Amniotic epithelial cell (primary cell): ENCODE measurements around the gene ACP5.
"Not testable (repeated sequence)": the region's sequence is repeated elsewhere in the genome, so short reads cannot be mapped to it uniquely, and the experiment has no call there.

ENCODE experiments used
- DNase-seq: peaks from one replicate; pipeline ENCODE4 v3.0.0-alpha.2; 2010; ENCODE audit warnings: low read depth

Gene ACP5

GRCh38 chr19:11578258-11579142 lies 1.1 kb upstream of the ACP5 start:
- peak; percentile 32 for DNase-seq

- no peak for DNase-seq
Measured at GRCh38 chr19:11576227-11576626, 1.2 kb downstream of the ACP5 start.

- no peak for DNase-seq
Measured at GRCh38 chr19:11574689-11575088, 2.8 kb downstream of the ACP5 start.

GRCh38 chr19:11573763-11574162 lies 3.7 kb downstream of the ACP5 start:
- DNase-seq, result not testable (repeated sequence)

GRCh38 chr19:11573354-11573753 lies 4.1 kb downstream of the ACP5 start:
- not testable (repeated sequence) for DNase-seq

GRCh38 chr19:11570039-11570462 lies 7.4 kb downstream of the ACP5 start:
- DNase-seq, result no peak

- no peak for DNase-seq
Measured at GRCh38 chr19:11566164-11566563, 11.3 kb downstream of the ACP5 start.

- DNase-seq, result not testable (repeated sequence)
Measured at GRCh38 chr19:11565649-11565980, 11.8 kb downstream of the ACP5 start.

GRCh38 chr19:11564082-11564807 lies 13.2 kb downstream of the ACP5 start:
- not testable (repeated sequence) for DNase-seq

- DNase-seq, result no peak
Measured at GRCh38 chr19:11563532-11563931, 13.9 kb downstream of the ACP5 start.

GRCh38 chr19:11560404-11561051 lies 16.9 kb downstream of the ACP5 start:
- peak; percentile 72 for DNase-seq

- DNase-seq, result peak; percentile 96
Measured at GRCh38 chr19:11558881-11559828, 18.3 kb downstream of the ACP5 start, which contains the start of gene ELOF1. Gene ELOF1, minus strand, starts transcription at chr19:11559230. Its CDS starts 4,883 bp downstream, at chr19:11554347.

GRCh38 chr19:11556634-11557420 lies 20.6 kb downstream of the ACP5 start:
- no peak for DNase-seq

- no peak for DNase-seq
Measured at GRCh38 chr19:11555246-11555645, 22.2 kb downstream of the ACP5 start.

GRCh38 chr19:11554160-11554559 lies 23.3 kb downstream of the ACP5 start:
- DNase-seq, result no peak

- no peak for DNase-seq
Measured at GRCh38 chr19:11552666-11553372, 24.6 kb downstream of the ACP5 start.

- no peak for DNase-seq
Measured at GRCh38 chr19:11551603-11552235, 25.7 kb downstream of the ACP5 start.

- DNase-seq, result no peak
Measured at GRCh38 chr19:11550265-11550664, 27.2 kb downstream of the ACP5 start.

GRCh38 chr19:11549386-11549953 lies 28.0 kb downstream of the ACP5 start:
- no peak for DNase-seq
